ENCODE data around the gene GPR39. TPM values are rescaled to one million over a fixed set of nuclear protein-coding genes. Genes with fewer than 3 reads are reported as not detected.

GPR39 gene
- total and polyA plus RNA-seq, 2 donors: 0.09 to 1.0 TPM

GRCh38 chr2:132604561-132604960, 188.0 kb downstream of the GPR39 start:
- DNase-seq (ENCODE audit: low read depth in 6 of 9, low spot score in 9 of 9): no peak
- Histone ChIP-seq H3K4me1 (ENCODE audit: control insufficient read depth in 2 of 2, insufficient read depth in 2 of 2, low read length in 2 of 2) (no peaks in the 10 kb centered on the region), H3K9me3 (ENCODE audit: control insufficient read depth in 2 of 2, insufficient read depth in 1 of 2, low read length in 1 of 2) (no peaks in the 10 kb centered on the region), H3K4me3 (ENCODE audit: low read length in 2 of 2) (no peak overlapping the region), H3K36me3 (ENCODE audit: control insufficient read depth in 2 of 2, insufficient read depth in 2 of 2, low read length in 1 of 2) (no peaks in the 10 kb centered on the region), H3K27me3 (ENCODE audit: control insufficient read depth in 2 of 2, insufficient read depth in 1 of 2, low read length in 1 of 2) (no peaks in the 10 kb centered on the region), H3K27ac (ENCODE audit: low read depth in 1 of 2, low read length in 1 of 2) (no peak overlapping the region)
- WGBS: 88% methylated on average over 1 of the region's 1 CpG

GRCh38 chr2:132605236-132606180, 188.9 kb downstream of the GPR39 start:
- DNase-seq (ENCODE audit: low read depth in 6 of 9, low spot score in 9 of 9): no peak
- Histone ChIP-seq H3K27ac (ENCODE audit: low read depth in 1 of 2, low read length in 1 of 2) (no peak overlapping the region), H3K27me3 (ENCODE audit: control insufficient read depth in 2 of 2, insufficient read depth in 1 of 2, low read length in 1 of 2) (no peaks in the 10 kb centered on the region), H3K9me3 (ENCODE audit: control insufficient read depth in 2 of 2, insufficient read depth in 1 of 2, low read length in 1 of 2) (no peaks in the 10 kb centered on the region), H3K4me1 (ENCODE audit: control insufficient read depth in 2 of 2, insufficient read depth in 2 of 2, low read length in 2 of 2) (no peaks in the 10 kb centered on the region), H3K36me3 (ENCODE audit: control insufficient read depth in 2 of 2, insufficient read depth in 2 of 2, low read length in 1 of 2) (no peaks in the 10 kb centered on the region), H3K4me3 (ENCODE audit: low read length in 2 of 2) (no peak overlapping the region)
- WGBS: 82% methylated on average over 14 of the region's 14 CpGs

GRCh38 chr2:132606649-132607048, 190.0 kb downstream of the GPR39 start:
- no peaks in the 10 kb centered on the region for H3K4me1 ChIP-seq (ENCODE audit: control insufficient read depth in 2 of 2, insufficient read depth in 2 of 2, low read length in 2 of 2)

GRCh38 chr2:132607426-132608090, 191.0 kb downstream of the GPR39 start:
- 92% methylated on average over 4 of the region's 4 CpGs for WGBS
- Histone ChIP-seq H3K27me3 (ENCODE audit: control insufficient read depth in 2 of 2, insufficient read depth in 1 of 2, low read length in 1 of 2) (no peaks in the 10 kb centered on the region), H3K36me3 (ENCODE audit: control insufficient read depth in 2 of 2, insufficient read depth in 2 of 2, low read length in 1 of 2) (no peaks in the 10 kb centered on the region), H3K27ac (ENCODE audit: low read depth in 1 of 2, low read length in 1 of 2) (no peak overlapping the region), H3K4me1 (ENCODE audit: control insufficient read depth in 2 of 2, insufficient read depth in 2 of 2, low read length in 2 of 2) (no peaks in the 10 kb centered on the region), H3K4me3 (ENCODE audit: low read length in 2 of 2) (no peak overlapping the region), H3K9me3 (ENCODE audit: control insufficient read depth in 2 of 2, insufficient read depth in 1 of 2, low read length in 1 of 2) (no peaks in the 10 kb centered on the region)
- no peak for DNase-seq (ENCODE audit: low read depth in 6 of 9, low spot score in 9 of 9)

More at GRCh38 chr2:132606649-132607048, 190.0 kb downstream of the GPR39 start:
- 97% methylated on average over 8 of the region's 8 CpGs for WGBS
- DNase-seq (ENCODE audit: low read depth in 6 of 9, low spot score in 9 of 9): no peak
- H3K27ac ChIP-seq (ENCODE audit: low read depth in 1 of 2, low read length in 1 of 2): no peak overlapping the region
- no peaks in the 10 kb centered on the region for H3K27me3 ChIP-seq (ENCODE audit: control insufficient read depth in 2 of 2, insufficient read depth in 1 of 2, low read length in 1 of 2)
- H3K4me3 ChIP-seq (ENCODE audit: low read length in 2 of 2): no peak overlapping the region
- H3K36me3 ChIP-seq (ENCODE audit: control insufficient read depth in 2 of 2, insufficient read depth in 2 of 2, low read length in 1 of 2): no peaks in the 10 kb centered on the region
- no peaks in the 10 kb centered on the region for H3K9me3 ChIP-seq (ENCODE audit: control insufficient read depth in 2 of 2, insufficient read depth in 1 of 2, low read length in 1 of 2)

GRCh38 chr2:132608311-132608710, 191.7 kb downstream of the GPR39 start:
- DNase-seq (ENCODE audit: low read depth in 6 of 9, low spot score in 9 of 9): no peak

GRCh38 chr2:132609101-132609890, 192.7 kb downstream of the GPR39 start:
- Histone ChIP-seq H3K4me1 (ENCODE audit: control insufficient read depth in 2 of 2, insufficient read depth in 2 of 2, low read length in 2 of 2) (no peaks in the 10 kb centered on the region), H3K27me3 (ENCODE audit: control insufficient read depth in 2 of 2, insufficient read depth in 1 of 2, low read length in 1 of 2) (no peaks in the 10 kb centered on the region), H3K36me3 (ENCODE audit: control insufficient read depth in 2 of 2, insufficient read depth in 2 of 2, low read length in 1 of 2) (no peaks in the 10 kb centered on the region), H3K4me3 (ENCODE audit: low read length in 2 of 2) (no peak overlapping the region), H3K27ac (ENCODE audit: low read depth in 1 of 2, low read length in 1 of 2) (no peak overlapping the region), H3K9me3 (ENCODE audit: control insufficient read depth in 2 of 2, insufficient read depth in 1 of 2, low read length in 1 of 2) (no peaks in the 10 kb centered on the region)
- WGBS: 94% methylated on average over 8 of the region's 8 CpGs
- no peak for DNase-seq (ENCODE audit: low read depth in 6 of 9, low spot score in 9 of 9)

More at GRCh38 chr2:132608311-132608710, 191.7 kb downstream of the GPR39 start:
- H3K27ac ChIP-seq (ENCODE audit: low read depth in 1 of 2, low read length in 1 of 2): no peak overlapping the region
- no peaks in the 10 kb centered on the region for H3K27me3 ChIP-seq (ENCODE audit: control insufficient read depth in 2 of 2, insufficient read depth in 1 of 2, low read length in 1 of 2)
- no peak overlapping the region for H3K4me3 ChIP-seq (ENCODE audit: low read length in 2 of 2)
- WGBS: 87% methylated on average over 6 of the region's 6 CpGs
- no peaks in the 10 kb centered on the region for H3K36me3 ChIP-seq (ENCODE audit: control insufficient read depth in 2 of 2, insufficient read depth in 2 of 2, low read length in 1 of 2)
- no peaks in the 10 kb centered on the region for H3K9me3 ChIP-seq (ENCODE audit: control insufficient read depth in 2 of 2, insufficient read depth in 1 of 2, low read length in 1 of 2)
- no peaks in the 10 kb centered on the region for H3K4me1 ChIP-seq (ENCODE audit: control insufficient read depth in 2 of 2, insufficient read depth in 2 of 2, low read length in 2 of 2)

GRCh38 chr2:132611719-132612118, 195.1 kb downstream of the GPR39 start:
- Histone ChIP-seq H3K4me3 (ENCODE audit: low read length in 2 of 2) (no peak overlapping the region), H3K9me3 (ENCODE audit: control insufficient read depth in 2 of 2, insufficient read depth in 1 of 2, low read length in 1 of 2) (no peaks in the 10 kb centered on the region), H3K27me3 (ENCODE audit: control insufficient read depth in 2 of 2, insufficient read depth in 1 of 2, low read length in 1 of 2) (no peaks in the 10 kb centered on the region), H3K27ac (ENCODE audit: low read depth in 1 of 2, low read length in 1 of 2) (no peak overlapping the region), H3K4me1 (ENCODE audit: control insufficient read depth in 2 of 2, insufficient read depth in 2 of 2, low read length in 2 of 2) (no peaks in the 10 kb centered on the region), H3K36me3 (ENCODE audit: control insufficient read depth in 2 of 2, insufficient read depth in 2 of 2, low read length in 1 of 2) (no peaks in the 10 kb centered on the region)
- no peak for DNase-seq (ENCODE audit: low read depth in 6 of 9, low spot score in 9 of 9)
- WGBS: 77% methylated on average over 2 of the region's 2 CpGs

GRCh38 chr2:132615329-132616085, 198.9 kb downstream of the GPR39 start:
- Histone ChIP-seq H3K27me3 (ENCODE audit: control insufficient read depth in 2 of 2, insufficient read depth in 1 of 2, low read length in 1 of 2) (no peaks in the 10 kb centered on the region), H3K4me3 (ENCODE audit: low read length in 2 of 2) (no peak overlapping the region), H3K4me1 (ENCODE audit: control insufficient read depth in 2 of 2, insufficient read depth in 2 of 2, low read length in 2 of 2) (no peaks in the 10 kb centered on the region), H3K36me3 (ENCODE audit: control insufficient read depth in 2 of 2, insufficient read depth in 2 of 2, low read length in 1 of 2) (no peaks in the 10 kb centered on the region), H3K9me3 (ENCODE audit: control insufficient read depth in 2 of 2, insufficient read depth in 1 of 2, low read length in 1 of 2) (no peaks in the 10 kb centered on the region), H3K27ac (ENCODE audit: low read depth in 1 of 2, low read length in 1 of 2) (no peak overlapping the region)
- DNase-seq (ENCODE audit: low read depth in 6 of 9, low spot score in 9 of 9): no peak
- WGBS: 95% methylated on average over 5 of the region's 5 CpGs

Measured in thymus (tissue), 11 donors.